Upper lobe of left lung (tissue), 6 donors: ENCODE results near the gene NAP1L5. TPM values are rescaled to one million over a fixed set of nuclear protein-coding genes. Genes with fewer than 3 reads are reported as not detected.
A peak's percentile ranks its signal among the peaks of the same experiment; 100 is the strongest.

Experiments used
- ATAC-seq, 2 donors: fragments of 200-7000 bp; cut with Tn5 transposase; one replicate each; pipeline ENCODE4 v1.9.1; 2022; ENCODE audit warnings: mild to moderate bottlenecking in 2 of 2, moderate library complexity in 2 of 2; ENCODE audit not compliant: low FRiP score in 2 of 2
- DNase-seq, 2 donors: peaks; one replicate each; pipeline ENCODE4 v3.0.0-alpha.2; 2019 to 2020
- H3K27ac ChIP-seq, 4 donors: fragments of 200-600 bp; sonication (generic); one replicate each; pipeline ENCODE4 v1.5.1; 2016 to 2019
- H3K27me3 ChIP-seq, 4 donors: fragments of 200-600 bp; sonication (generic); one replicate each; pipeline ENCODE4 v1.5.1; 2017 to 2019
- H3K36me3 ChIP-seq, 4 donors: fragments of 200-600 bp; sonication (generic); one replicate each; pipeline ENCODE4 v1.5.1; 2016 to 2019
- H3K4me1 ChIP-seq, 4 donors: fragments of 200-600 bp; sonication (generic); one replicate each; pipeline ENCODE4 v1.5.1; 2018 to 2019
- H3K4me3 ChIP-seq, 4 donors: fragments of 200-600 bp; sonication (generic); one replicate each; pipeline ENCODE4 v1.5.1; 2017 to 2019; ENCODE audit warnings: mild to moderate bottlenecking in 2 of 4, moderate library complexity in 1 of 4
- H3K9me3 ChIP-seq, 4 donors: fragments of 200-600 bp; sonication (generic); one replicate each; pipeline ENCODE4 v1.5.1; 2018 to 2019
- EP300 ChIP-seq, 4 donors: sonication (generic); formaldehyde crosslinking; IDR thresholded peaks; one replicate each; pipeline ENCODE4 v1.5.1; 2017; ENCODE audit warnings: antibody characterized with exemption in 4 of 4, control low read depth in 2 of 4
- POLR2A ChIP-seq, 4 donors: fragments of 450-650 bp; IDR thresholded peaks; one replicate each; pipeline ENCODE4 v1.5.1; 2016 to 2017; ENCODE audit warnings: antibody characterized with exemption in 4 of 4, mild to moderate bottlenecking in 2 of 4
- POLR2AphosphoS5 ChIP-seq, 2 donors: sonication (generic); formaldehyde crosslinking; IDR thresholded peaks; one replicate each; pipeline ENCODE4 v1.5.1; 2017; ENCODE audit warnings: antibody characterized with exemption in 2 of 2
- WGBS, 2 donors: methylation state at CpG; one replicate each; pipeline ENCODE4 v1.1.5; 2017 to 2018; 5-methylcytosine and 5-hydroxymethylcytosine counted together
- total RNA-seq, 6 donors: library from RNA; depleted of rRNA in 4 of 6; stranded (reverse); fragments of >200 nt in 4 of 6; gene quantifications; one replicate each; pipeline versions ENCODE4 v1.1.0 to v1.2.1, GENCODE V29; 2016 to 2021
- TF ChIP-seq, protein P1 (sequence below), 6 experiments: fragments of 450-650 bp in 4 of 6; fragments of 200-600 bp in 2 of 6; sonication (generic) in 2 of 6; IDR thresholded peaks; one replicate each; pipeline ENCODE4 v1.5.1; 2016 to 2019; ENCODE audit warnings: antibody characterized with exemption in 6 of 6
- donor health status: DM: no; HTN: no; CAD: no; lungs with moderate emphysema.
- donor health status: DM: no; HTN: yes; CAD: no; lungs with severe emphysema.

NAP1L5 gene
- total RNA-seq, 6 donors from 2014 or later = 1.5 to 3.0 (median 2.8) TPM; not detected in 1

GRCh38 chr4:88672987-88673386 lies 24.6 kb downstream of the NAP1L5 start:
- ATAC-seq (peak in 1 of 2 donors; percentile 63), DNase-seq (no peak)
- TF ChIP-seq POLR2AphosphoS5 (IDR thresholded peaks at IDR 0.05) = no peak
- TF ChIP-seq, protein P1, sequence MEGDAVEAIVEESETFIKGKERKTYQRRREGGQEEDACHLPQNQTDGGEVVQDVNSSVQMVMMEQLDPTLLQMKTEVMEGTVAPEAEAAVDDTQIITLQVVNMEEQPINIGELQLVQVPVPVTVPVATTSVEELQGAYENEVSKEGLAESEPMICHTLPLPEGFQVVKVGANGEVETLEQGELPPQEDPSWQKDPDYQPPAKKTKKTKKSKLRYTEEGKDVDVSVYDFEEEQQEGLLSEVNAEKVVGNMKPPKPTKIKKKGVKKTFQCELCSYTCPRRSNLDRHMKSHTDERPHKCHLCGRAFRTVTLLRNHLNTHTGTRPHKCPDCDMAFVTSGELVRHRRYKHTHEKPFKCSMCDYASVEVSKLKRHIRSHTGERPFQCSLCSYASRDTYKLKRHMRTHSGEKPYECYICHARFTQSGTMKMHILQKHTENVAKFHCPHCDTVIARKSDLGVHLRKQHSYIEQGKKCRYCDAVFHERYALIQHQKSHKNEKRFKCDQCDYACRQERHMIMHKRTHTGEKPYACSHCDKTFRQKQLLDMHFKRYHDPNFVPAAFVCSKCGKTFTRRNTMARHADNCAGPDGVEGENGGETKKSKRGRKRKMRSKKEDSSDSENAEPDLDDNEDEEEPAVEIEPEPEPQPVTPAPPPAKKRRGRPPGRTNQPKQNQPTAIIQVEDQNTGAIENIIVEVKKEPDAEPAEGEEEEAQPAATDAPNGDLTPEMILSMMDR (IDR thresholded peaks at IDR 0.05) = peak in 5 of 6 experiments; percentile 24 to 44 (median 37)
- no peak overlapping the region for H3K4me3 ChIP-seq
- no peak overlapping the region for H3K27ac ChIP-seq
- H3K27me3 ChIP-seq = no peaks in the 10 kb centered on the region
- H3K4me1 ChIP-seq = no peaks in the 10 kb centered on the region
- no peaks in the 10 kb centered on the region for H3K9me3 ChIP-seq
- 63 to 67% methylated on average over 5 of the region's 5 CpGs for WGBS, 2 donors
- H3K36me3 ChIP-seq = peaks cover 7 to 73% (median 22%) of the 10 kb centered on the region in 4 donors

GRCh38 chr4:88661739-88662138 lies 35.9 kb downstream of the NAP1L5 start:
- 89 to 100% methylated on average over 2 of the region's 2 CpGs for WGBS, 2 donors
- no peaks in the 10 kb centered on the region for H3K9me3 ChIP-seq
- no peak for DNase-seq
- peaks cover 0 to 42% (median 0%) of the 10 kb centered on the region in 4 donors for H3K36me3 ChIP-seq
- H3K27me3 ChIP-seq = no peaks in the 10 kb centered on the region
- peaks cover 0 to 7% (median 2%) of the 10 kb centered on the region in 4 donors for H3K4me1 ChIP-seq
- no peak for TF ChIP-seq POLR2A (IDR thresholded peaks at IDR 0.05)
- TF ChIP-seq EP300 (IDR thresholded peaks at IDR 0.05) = no peak
- TF ChIP-seq POLR2AphosphoS5 (IDR thresholded peaks at IDR 0.05) = no peak
- TF ChIP-seq, protein P1 (IDR thresholded peaks at IDR 0.05) = no peak
- no peak overlapping the region for H3K4me3 ChIP-seq
- no peak for ATAC-seq
- no peak overlapping the region for H3K27ac ChIP-seq

GRCh38 chr4:88660446-88661294 lies 37.0 kb downstream of the NAP1L5 start:
- ATAC-seq (no peak), DNase-seq (no peak)
- H3K9me3 ChIP-seq = no peaks in the 10 kb centered on the region
- H3K4me1 ChIP-seq = peaks cover 0 to 7% (median 2%) of the 10 kb centered on the region in 4 donors
- H3K4me3 ChIP-seq = no peak overlapping the region
- no peak overlapping the region for H3K27ac ChIP-seq
- no peaks in the 10 kb centered on the region for H3K27me3 ChIP-seq
- 83 to 88% methylated on average over 7 of the region's 7 CpGs for WGBS, 2 donors
- TF ChIP-seq EP300 (IDR thresholded peaks at IDR 0.05) = no peak
- TF ChIP-seq POLR2A (IDR thresholded peaks at IDR 0.05) = no peak
- TF ChIP-seq, protein P1 (IDR thresholded peaks at IDR 0.05) = no peak
- TF ChIP-seq POLR2AphosphoS5 (IDR thresholded peaks at IDR 0.05) = no peak
- peaks cover 0 to 50% (median 7%) of the 10 kb centered on the region in 4 donors for H3K36me3 ChIP-seq

GRCh38 chr4:88659890-88660208 lies 37.8 kb downstream of the NAP1L5 start:
- no peak for ATAC-seq

More at GRCh38 chr4:88659890-88660208, 37.8 kb downstream of the NAP1L5 start:
- Histone ChIP-seq H3K9me3 (no peaks in the 10 kb centered on the region), H3K27ac (no peak overlapping the region), H3K4me1 (peaks cover 0 to 7% (median 2%) of the 10 kb centered on the region in 4 donors), H3K4me3 (no peak overlapping the region), H3K27me3 (no peaks in the 10 kb centered on the region), H3K36me3 (peaks cover 0 to 50% (median 14%) of the 10 kb centered on the region in 4 donors)
- no peak for DNase-seq
- TF ChIP-seq POLR2A (IDR thresholded peaks at IDR 0.05) (no peak), EP300 (IDR thresholded peaks at IDR 0.05) (no peak), POLR2AphosphoS5 (IDR thresholded peaks at IDR 0.05) (no peak)
- TF ChIP-seq, protein P1 (IDR thresholded peaks at IDR 0.05) = no peak
